HCT116 (cell line): Measurements from ENCODE around the gene LRIG1.

ENCODE experiments used
- CTCF ChIP-seq, 3 experiments: fragments of 200-600 bp in 1 of 3; sonication (generic) in 1 of 3; IDR thresholded peaks in 2 of 3; conservative IDR thresholded peaks in 1 of 3; 2 replicates each; pipeline ENCODE4 v1.5.1; 2012 to 2017; ENCODE audit warnings: low read depth in 2 of 3, low read length in 2 of 3, antibody characterized with exemption in 1 of 3, borderline replicate concordance in 1 of 3, control low read depth in 1 of 3, mild to moderate bottlenecking in 1 of 3, mixed read lengths in 1 of 3, mixed run types in 1 of 3, moderate library complexity in 1 of 3; ENCODE audit not compliant: insufficient read depth in 1 of 3
- JUND ChIP-seq: IDR thresholded peaks from 2 replicates; pipeline ENCODE4 v1.6.1; 2012
- SIN3A ChIP-seq: IDR thresholded peaks from 2 replicates; pipeline ENCODE4 v1.6.1; 2012; ENCODE audit warnings: low read depth

DNA sequence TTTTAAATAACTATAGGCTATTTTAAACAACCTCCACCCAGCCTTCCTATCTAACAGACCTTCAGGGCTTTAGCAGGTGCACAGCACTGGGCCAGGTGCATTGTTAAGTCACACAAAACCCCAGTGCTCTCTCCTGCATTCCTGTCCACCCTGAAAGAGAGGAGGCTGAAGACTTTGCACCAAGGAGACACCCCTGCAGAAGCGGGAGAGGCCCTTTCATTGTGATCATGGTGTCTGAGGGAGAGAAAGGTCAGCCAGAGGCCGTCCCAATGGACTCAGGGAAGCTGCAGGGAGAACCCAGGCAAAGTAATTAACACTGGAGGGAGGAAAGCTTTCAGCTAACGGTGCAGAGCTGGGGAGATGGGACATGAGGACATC, 5.2 kb downstream of the LRIG1 start:
- TF ChIP-seq CTCF (IDR thresholded peaks at IDR 0.05 in 2 of 3, conservative IDR thresholded peaks at IDR 0.05 in 1 of 3; ENCODE audit: borderline replicate concordance in 1 of 3, insufficient read depth in 1 of 3, low read depth in 2 of 3, low read length in 2 of 3) = no peak
- TF ChIP-seq SIN3A = no peak
- TF ChIP-seq JUND = no peak
